HEK293 (cell line): Measurements from ENCODE around the gene PCGF1.

Source experiments
- CTCF ChIP-seq: fragments of 450-650 bp; formaldehyde crosslinking; IDR thresholded peaks from 2 replicates; pipeline ENCODE4 v1.5.1; 2016; ENCODE audit warnings: missing biosample characterization, missing genetic modification characterization
- HIC1 ChIP-seq: fragments of 450-650 bp; formaldehyde crosslinking; IDR thresholded peaks from 2 replicates; pipeline ENCODE4 v1.5.1; 2016; ENCODE audit warnings: missing biosample characterization, missing genetic modification characterization
- YY1 ChIP-seq: fragments of 450-650 bp; formaldehyde crosslinking; IDR thresholded peaks from 2 replicates; pipeline ENCODE4 v1.5.1; 2018; ENCODE audit warnings: missing biosample characterization, missing genetic modification characterization
- ZSCAN30 ChIP-seq: fragments of 450-650 bp; IDR thresholded peaks from 2 replicates; pipeline ENCODE4 v1.5.1; 2018; ENCODE audit warnings: missing biosample characterization, mild to moderate bottlenecking, missing genetic modification characterization, moderate library complexity
- TF ChIP-seq, protein P1 (sequence below): fragments of 450-650 bp; IDR thresholded peaks from 2 replicates; pipeline ENCODE4 v1.5.1; 2018; ENCODE audit warnings: missing biosample characterization, mild to moderate bottlenecking, missing genetic modification characterization
- TF ChIP-seq, protein P2 (sequence below): fragments of 450-650 bp; formaldehyde crosslinking; IDR thresholded peaks from 2 replicates; pipeline ENCODE4 v1.5.1; 2016; ENCODE audit warnings: missing biosample characterization, missing genetic modification characterization

DNA sequence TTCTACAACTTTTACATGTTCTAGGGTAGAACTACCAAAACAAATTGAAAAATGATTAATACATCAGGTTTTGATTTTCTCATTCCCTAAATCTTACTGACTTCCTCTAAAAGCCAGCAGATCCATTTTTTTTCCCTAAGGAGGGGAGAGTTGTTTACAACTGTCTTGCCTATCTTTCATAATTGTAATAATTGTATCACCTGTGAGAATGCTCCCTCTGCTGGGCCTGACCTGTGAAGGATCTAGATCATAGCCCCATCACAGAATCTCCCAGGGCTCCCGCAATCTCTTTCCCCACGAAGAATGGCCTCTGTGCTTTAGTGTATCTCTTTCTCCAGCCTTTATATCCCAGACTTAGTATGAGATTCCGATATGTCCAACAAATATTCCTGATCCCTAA, 37.1 kb upstream of the PCGF1 start:
- no peak for TF ChIP-seq CTCF (tag by site-specific recombination)
- TF ChIP-seq, protein P1, sequence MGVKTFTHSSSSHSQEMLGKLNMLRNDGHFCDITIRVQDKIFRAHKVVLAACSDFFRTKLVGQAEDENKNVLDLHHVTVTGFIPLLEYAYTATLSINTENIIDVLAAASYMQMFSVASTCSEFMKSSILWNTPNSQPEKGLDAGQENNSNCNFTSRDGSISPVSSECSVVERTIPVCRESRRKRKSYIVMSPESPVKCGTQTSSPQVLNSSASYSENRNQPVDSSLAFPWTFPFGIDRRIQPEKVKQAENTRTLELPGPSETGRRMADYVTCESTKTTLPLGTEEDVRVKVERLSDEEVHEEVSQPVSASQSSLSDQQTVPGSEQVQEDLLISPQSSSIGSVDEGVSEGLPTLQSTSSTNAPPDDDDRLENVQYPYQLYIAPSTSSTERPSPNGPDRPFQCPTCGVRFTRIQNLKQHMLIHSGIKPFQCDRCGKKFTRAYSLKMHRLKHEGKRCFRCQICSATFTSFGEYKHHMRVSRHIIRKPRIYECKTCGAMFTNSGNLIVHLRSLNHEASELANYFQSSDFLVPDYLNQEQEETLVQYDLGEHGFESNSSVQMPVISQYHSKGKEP = no peak
- TF ChIP-seq YY1 = no peak
- no peak for TF ChIP-seq HIC1 (tag by site-specific recombination)
- TF ChIP-seq, protein P2, sequence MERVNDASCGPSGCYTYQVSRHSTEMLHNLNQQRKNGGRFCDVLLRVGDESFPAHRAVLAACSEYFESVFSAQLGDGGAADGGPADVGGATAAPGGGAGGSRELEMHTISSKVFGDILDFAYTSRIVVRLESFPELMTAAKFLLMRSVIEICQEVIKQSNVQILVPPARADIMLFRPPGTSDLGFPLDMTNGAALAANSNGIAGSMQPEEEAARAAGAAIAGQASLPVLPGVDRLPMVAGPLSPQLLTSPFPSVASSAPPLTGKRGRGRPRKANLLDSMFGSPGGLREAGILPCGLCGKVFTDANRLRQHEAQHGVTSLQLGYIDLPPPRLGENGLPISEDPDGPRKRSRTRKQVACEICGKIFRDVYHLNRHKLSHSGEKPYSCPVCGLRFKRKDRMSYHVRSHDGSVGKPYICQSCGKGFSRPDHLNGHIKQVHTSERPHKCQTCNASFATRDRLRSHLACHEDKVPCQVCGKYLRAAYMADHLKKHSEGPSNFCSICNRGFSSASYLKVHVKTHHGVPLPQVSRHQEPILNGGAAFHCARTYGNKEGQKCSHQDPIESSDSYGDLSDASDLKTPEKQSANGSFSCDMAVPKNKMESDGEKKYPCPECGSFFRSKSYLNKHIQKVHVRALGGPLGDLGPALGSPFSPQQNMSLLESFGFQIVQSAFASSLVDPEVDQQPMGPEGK (tag by site-specific recombination) = no peak
- TF ChIP-seq ZSCAN30 (tag by site-specific recombination) = no peak
